Sciatic nerve (tissue), 2 donors: ENCODE results near the gene CELA3A. TPM values are rescaled to one million over a fixed set of nuclear protein-coding genes. Genes with fewer than 3 reads are reported as not detected.

Source experiments
- ATAC-seq: fragments of 200-7000 bp; cut with Tn5 transposase; one replicate; pipeline ENCODE4 v1.9.1; 2020; ENCODE audit warnings: mild to moderate bottlenecking, moderate library complexity
- DNase-seq: peaks from one replicate; pipeline ENCODE4 v3.0.0-alpha.2; 2020; ENCODE audit warnings: low spot score
- intact Hi-C: fragments of 100-400 bp; cut with DNase I; formaldehyde crosslinking; loops from one replicate; pipeline ENCODE4 v1.14.2; 2022
- total RNA-seq: library from RNA; stranded (reverse); fragmentation: NEBNext Ultra II Directional; extraction: Animal tissue kit (Norgen Biotek cat#: 25700); gene quantifications from one replicate; pipeline ENCODE4 v1.2.1, GENCODE V29; 2021
- donor health status: DM: no; HTN: no; CAD: no.
- donor health status: DM: no; HTN: no; CAD: no.

Gene CELA3A
- total RNA-seq, 1 donor from 2014 or later = 2.9 TPM

DNA sequence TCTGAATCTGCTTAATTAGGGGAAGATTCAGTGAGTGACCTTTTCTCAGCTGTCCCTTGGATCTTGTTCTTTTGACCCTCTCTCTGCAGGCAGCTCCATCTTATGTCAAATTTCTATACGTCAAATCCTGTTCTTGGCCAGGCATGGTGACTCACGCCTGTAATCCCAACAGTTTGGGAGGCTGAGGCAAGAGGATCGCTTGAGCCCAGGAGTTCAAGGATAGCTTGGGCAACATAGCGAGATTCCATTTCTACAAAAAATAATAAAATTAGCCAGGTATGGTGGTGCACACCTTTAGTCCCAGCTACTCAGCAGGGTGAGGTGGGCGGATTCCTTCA is 38.8 kb downstream of the CELA3A start:
- DNase-seq = no peak
- ATAC-seq = no peak

DNA sequence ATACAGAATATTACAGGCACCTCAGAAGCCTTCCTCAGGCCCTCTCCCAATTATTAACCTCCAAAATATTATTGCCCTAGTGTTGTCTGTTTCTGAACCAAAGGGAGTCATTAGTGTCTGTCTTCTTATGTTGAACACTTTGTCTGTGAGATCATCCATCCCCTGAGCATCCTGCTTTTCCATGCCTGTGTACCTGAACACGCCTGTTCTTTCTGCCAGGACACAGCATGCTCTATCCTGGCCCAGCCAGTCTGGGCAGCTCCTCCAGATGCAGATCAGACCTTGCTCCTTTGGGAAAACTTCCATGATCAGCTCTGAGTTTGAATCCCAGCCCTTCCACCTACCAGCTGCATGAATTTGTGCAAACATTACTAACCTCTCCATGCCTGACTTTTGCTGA is 40.0 kb downstream of the CELA3A start:
- DNase-seq = no peak
- ATAC-seq = no peak
- intact Hi-C loops = no loop called here

More for the DNA sequence above, 38.8 kb downstream of the CELA3A start:
- intact Hi-C loops = no loop called here

DNA sequence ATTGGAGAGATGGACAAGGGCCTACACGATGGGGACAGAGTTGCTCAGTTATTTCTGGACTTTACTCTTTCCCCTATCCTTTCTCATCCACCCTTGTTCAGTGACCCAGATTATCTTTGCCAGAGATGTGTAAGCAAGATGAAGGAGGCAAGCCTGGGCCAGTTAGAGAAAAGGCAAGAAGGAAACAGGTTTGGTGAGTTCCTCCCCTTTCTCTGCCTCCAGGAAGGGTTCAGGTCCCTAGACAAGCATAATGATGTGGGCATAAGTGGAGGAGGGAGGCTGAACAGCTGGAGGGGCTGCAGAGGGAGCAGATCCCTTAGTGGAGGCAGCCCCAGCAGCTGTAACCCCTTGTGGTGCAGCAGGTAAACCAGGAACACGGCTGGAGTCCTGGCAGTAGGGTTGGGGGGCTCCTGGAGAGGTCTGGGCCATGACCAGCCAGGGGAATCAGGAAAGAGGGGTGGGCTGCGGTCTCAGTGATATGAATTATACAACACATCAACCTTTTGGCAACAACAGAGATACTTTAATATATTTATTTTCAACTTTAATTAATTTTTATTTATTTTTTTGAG is 41.8 kb downstream of the CELA3A start:
- DNase-seq (no peak), ATAC-seq (no peak)
- intact Hi-C loops = no loop called here

DNA sequence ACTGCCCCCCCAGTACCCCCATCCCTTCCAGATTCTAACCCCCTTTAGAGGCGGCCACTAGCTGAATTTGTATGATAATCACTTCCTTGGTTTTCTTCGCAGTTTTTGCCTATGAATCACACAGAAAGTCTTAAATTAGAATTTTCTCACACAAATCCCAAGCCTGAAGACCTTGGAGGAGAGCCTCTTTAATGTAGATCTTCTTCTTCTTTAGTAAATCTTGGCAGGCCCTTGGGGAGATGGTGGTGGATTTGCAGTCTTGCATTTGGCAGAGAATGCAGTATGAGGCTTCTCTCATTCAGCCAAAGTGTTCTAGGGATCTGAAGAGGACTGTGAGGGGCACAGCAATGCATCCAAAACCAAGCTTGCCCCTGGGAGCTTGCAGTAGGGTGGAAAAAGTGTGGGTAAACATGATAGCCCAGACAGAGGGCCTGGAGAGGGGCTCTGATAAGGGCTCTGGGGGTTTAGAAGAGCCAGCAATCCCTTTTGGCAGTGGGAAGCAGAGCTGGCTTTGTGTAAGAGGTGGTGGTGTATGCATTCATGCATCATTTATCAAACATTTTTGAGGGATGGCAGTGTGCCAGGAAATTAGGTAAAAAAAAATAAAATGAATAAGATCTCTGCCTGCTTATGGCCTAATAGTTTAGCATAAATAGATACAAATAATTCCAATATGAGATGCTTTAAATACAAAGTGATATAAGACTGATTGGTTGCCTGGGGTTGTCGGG is 43.4 kb downstream of the CELA3A start:
- intact Hi-C loops = no loop called here
- ATAC-seq = no peak
- no peak for DNase-seq

DNA sequence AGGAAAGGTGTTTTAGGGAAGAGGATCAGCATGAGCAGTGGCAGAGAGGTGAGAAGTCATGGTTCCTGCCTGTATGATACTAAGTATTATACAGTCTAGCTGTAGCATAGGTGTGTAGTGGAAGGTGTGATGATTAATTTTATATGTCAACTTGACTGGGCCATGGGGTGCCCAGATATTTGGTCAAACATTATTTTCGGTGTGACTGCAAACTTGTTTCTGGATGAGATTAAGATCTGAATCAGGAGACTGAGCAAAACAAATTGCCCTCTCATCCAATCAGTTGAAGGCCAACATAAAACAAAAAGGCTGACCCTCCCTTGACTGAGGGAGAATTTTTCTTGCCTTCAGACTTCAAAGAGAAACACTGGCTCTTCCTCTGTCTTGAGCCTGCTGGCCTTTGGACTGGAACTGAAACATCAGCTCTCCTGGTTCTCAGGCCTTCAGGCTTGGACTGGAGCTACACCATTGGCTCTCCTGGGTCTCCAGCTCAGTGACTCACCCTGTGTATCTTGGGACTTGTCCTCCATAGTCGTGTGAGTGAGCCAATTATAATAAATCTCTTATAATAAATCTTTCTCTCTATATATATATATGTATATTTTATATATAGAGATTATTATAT is 44.3 kb downstream of the CELA3A start:
- ATAC-seq (no peak), DNase-seq (no peak)
- intact Hi-C loops = no loop called here

DNA sequence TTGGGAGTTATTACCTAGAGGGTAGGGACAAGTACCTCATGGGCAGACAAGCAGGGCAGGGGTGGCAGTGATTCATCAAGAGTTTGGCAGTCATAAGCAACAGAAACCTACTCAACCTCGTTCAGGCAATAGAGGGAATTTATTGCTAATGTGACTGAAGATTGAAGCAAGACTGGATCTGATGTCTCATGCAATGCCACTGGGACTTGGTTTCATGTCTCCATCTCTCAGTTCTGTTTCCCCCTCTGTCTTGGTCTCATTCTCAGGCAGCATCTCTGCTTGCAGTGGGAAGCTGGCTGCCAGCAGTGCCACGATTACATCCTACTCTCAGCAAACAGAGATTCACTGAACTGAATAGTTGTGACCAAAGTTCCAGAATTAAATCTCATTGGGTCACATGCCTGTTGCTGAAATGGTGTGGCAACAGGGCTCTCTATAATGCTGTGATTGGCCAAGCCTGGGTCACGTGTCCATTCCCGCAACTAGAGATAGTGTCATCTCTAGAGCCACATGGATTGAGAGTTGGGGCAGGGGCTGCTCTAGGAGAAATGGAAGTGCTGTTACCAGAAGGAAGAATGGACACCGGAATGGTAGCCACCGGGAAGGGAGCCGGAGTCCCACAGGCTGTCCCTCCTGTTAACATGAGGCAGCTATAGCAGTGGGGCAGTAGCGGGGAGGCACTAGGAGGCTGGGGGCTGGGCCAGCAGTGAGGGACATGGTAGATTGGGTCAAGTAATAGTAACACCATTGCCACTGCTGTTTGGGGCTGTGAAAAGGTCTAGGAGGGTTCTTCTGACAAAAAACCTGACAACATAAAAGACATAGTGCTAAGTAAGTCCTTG is 47.1 kb downstream of the CELA3A start:
- DNase-seq (no peak), ATAC-seq (no peak)
- intact Hi-C loops = no loop called here

DNA sequence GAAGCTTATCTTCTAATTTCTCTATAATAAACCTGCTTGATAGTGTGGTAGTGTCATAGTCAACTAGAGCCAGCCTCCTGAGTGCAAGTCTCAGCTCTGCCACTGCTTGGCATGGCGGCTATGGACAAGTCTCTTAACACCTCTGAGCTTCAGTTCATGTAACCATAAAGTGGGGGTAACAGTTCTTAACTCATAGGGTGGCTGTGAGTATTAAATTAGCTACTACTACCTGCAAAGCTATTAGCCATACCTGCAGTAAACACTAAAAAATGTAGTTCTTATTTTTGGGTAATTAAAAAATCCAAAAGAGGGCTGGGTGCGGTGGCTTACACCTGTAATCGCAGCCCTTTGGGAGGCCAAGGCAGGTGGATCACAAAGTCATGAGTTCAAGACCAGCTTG is 48.9 kb downstream of the CELA3A start:
- intact Hi-C loops = no loop called here
- ATAC-seq (no peak), DNase-seq (no peak)

DNA sequence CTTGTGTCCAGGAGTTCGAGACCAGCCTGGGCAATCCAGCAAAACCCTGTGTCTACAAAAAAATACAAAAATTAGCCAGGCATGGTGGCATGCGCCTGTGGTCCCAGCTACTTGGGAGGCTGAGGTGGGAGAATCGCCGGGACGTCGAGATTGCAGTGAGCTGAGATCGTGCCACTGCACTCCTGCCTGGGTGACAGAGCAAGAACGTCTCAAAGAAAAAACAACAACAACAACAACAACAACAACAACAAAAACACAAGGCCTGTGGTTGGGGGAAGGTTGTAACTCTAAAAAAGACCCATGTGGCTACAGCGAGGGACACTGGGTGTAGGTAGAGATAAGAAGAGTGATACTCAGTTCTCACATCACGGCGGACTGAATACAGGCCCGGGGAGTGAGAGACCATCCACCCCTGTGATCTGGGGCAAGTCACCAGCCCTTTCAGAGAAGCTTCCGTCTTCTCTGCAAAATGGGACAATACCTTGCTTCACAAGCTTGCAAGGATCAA is 50.2 kb downstream of the CELA3A start:
- intact Hi-C loops = no loop called here
- no peak for DNase-seq
- ATAC-seq = peak; percentile 5

DNA sequence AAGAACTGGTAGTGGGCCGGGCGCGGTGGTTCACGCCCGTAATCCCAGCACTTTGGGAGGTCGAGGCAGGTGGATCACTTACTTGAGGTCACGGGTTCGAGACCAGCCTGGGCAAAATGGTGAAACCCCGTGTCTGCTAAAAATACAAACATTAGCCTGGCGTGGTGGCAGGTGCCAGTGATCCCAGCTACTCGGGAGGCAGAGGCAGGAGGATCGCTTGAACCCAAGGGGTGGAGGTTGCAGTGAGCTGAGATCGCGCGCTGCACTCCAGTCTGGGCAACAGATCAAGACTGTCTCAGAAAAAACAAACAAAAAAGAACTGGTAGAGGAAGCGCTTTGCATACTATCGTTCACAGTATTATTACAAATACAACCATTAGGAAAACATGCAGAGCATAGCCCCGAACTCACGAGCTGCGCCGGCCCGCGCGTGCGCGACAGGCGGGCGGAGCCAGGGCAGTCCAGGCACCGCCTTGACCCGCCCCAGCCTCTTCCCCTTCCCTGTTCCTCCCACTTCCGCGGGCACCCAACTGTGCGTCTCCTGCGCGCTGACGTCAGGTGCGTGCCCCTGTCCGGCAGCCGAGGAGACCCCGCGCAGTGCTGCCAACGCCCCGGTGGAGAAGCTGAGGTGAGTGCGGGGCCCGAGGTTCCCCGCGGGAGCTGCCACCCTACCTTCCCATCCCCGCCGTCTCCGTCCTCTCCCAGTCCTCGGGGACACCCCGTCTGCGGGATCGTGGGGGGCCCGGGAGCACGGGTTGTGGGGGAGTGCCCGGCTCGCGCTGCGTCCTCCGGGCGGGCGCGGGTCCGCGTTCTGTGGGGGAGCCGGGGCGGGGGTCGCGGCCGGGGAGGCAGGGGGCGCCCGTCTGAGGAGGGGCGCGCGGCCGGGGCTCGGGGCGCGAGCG is 50.9 kb downstream of the CELA3A start, which contains the start of gene CDC42:
CDC42 (plus strand) TSS at position 595 of the 902 bp plus-strand sequence. CDS start 25,770 bp downstream, outside the sequence.
- peak; percentile 100 for ATAC-seq
- DNase-seq = peak; percentile 97
- intact Hi-C loops = no loop called here

DNA sequence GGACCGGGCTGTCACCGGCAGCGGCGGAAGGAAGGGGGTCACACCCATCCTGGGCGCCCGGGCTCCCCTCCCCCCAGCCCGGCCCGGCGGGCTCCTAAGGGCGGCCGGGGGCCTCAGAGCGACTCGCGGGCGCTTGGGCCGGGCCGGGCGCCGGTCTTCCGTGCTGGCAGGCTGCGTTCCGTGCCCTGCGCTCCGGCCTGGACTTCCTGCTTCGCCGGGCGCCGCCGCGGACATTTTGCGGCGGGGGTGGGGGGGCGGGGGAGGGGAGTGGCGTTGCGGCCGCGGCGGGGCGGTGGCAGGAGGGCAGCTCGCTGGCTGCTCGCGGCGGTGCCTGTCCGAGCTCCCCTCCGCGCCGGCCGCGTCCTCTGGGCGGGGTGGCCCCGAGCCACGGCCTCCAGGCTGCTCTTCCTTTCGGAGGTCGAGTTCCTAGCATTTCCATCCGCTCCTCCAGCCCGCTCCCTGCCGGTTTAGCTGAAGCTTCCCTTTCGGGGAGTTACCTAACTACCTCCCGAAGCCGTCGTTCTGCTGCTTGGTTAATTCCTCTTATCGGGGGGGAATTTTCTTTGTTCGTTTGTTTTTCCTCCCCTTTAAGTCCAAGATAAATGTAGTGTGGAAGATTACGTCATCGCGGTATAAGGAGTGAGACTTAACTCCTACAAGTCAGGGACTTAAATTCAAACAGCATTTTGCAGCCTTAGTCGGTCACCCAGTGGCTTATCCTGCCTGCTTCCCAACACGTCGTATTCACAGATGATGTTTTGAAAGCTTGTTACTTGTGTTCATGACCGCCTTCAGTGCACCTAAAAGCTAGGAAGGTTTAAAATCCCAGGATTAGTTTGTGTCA is 51.8 kb downstream of the CELA3A start:
- DNase-seq (peak; percentile 74), ATAC-seq (peak; percentile 61)
- intact Hi-C loops = no loop called here

DNA sequence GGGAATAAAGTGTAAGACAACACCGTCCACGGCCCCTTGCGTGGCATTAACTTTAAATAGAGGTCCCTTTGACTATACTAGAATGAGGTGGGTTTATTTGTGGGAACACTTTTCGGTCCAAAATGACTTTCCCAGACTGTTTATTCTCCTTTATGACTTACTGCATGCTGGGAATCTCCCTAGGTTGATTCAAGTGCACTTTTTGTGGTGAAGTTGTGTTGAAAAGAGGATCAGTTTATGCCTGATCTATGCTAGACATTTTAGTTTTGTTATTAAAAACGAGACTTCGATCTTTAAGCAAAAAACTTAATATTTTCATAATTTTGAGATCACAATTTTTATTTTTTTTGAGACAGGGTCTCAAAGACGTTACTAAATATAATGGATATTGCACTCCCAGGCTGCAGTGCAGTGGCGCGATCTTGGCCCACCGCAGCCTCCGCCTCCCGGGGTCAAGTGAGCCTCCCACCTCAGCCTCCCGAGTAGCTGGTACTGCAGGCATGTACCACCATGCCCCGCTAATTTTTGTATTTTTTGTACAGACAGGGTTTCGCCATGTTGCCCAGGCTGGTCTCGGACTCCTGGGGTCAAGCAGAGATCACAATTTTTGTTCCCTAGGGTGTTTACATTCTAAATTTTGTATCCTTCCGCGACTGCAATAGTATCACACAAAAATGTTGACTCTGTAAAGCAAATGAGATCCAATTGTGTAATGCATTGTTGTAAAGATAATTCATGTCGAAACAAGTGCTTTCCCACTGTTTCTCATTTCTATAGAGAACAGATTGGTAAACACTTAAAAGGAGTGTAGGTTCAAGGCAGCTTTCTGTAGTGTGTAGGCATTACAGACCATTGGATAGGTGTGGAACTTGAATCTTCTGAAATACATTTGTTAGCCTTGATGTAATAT is 52.7 kb downstream of the CELA3A start:
- no peak for DNase-seq
- intact Hi-C loops = no loop called here
- no peak for ATAC-seq

DNA sequence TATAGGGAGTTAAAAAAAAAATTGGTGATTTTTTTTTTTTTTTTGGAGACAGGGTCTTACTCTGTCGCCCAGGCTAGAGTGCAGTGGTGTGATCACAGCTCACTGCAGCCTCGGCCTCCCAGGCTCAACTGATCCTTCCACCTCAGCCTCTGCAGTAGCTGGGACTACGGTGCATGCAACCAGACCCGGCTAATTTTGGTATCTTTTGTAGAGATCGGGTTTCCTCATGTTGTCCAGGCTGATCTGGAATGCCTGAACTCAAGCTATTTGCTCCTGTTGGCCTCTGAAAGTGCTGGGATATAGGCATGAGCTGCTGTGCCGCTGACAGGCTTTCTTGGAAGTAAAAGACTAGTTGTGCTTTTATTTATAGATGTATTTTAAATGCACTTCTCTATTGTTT is 54.0 kb downstream of the CELA3A start:
- no peak for DNase-seq
- intact Hi-C loops = no loop called here
- ATAC-seq = no peak

DNA sequence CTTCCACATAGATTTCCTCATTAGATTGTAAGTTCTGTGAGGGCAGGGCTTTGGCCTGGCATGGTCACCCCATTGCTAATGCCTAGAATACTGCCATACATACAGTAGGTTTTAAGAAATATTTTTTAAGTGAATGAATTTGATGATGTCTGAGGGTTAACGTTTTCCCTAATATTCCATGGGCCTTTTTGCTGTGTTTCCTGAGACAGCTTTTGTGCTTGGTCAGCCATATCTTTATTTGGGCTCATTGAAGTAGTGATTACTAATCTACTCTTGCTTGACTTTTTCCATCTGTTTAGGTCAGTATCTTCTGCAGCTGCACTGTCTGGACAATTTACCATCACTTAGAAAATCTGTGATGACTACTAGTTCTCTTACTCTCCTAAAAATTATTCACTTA is 54.6 kb downstream of the CELA3A start:
- no peak for ATAC-seq
- intact Hi-C loops = no loop called here
- no peak for DNase-seq

DNA sequence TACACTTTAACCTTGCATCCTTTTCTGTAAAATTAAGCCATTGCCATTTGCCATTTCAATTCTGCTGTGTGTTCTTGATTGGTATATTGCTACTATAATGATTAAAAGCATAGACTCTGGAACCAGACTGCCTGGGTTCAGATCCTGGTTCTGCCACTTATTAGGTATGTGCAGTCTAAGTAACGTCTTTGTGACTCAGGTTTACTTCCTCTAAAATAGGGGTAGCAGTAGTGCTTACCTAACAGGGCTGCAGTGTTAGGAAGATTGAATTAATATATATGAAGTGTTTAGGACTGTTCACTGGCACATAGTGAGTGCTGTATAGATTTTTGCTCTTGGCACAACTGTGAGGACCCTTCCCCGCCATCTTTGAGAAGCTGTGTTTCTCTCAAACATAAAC is 55.5 kb downstream of the CELA3A start:
- ATAC-seq (no peak), DNase-seq (no peak)
- intact Hi-C loops = no loop called here

DNA sequence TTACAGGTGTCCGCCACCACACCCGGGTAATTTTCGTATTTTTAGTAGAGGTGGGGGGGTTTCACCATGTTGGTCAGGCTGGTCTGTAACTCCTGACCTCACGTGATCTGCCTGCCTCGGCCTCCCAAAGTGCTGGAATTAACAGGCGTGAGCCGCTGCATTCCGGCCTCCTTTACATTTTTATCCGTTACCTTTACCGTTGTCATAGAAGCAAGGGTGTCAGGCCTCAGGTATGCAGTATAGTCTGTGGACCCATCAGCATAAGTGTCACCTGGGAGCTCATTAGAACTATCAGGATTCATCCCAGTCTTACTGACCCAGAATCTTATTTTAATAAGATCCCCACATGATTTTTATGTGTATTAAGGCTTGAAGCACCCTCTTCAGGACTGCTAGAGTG is 56.4 kb downstream of the CELA3A start:
- intact Hi-C loops = no loop called here
- ATAC-seq = no peak
- DNase-seq = no peak
